Measurements from ENCODE around the gene TNC. TPM values are rescaled to one million over a fixed set of nuclear protein-coding genes. Genes with fewer than 3 reads are reported as not detected.
A peak's percentile ranks its signal among the peaks of the same experiment; 100 is the strongest.

TNC gene
- polyA plus RNA-seq, 2 donors: 5.3 to 16.3 TPM

DNA sequence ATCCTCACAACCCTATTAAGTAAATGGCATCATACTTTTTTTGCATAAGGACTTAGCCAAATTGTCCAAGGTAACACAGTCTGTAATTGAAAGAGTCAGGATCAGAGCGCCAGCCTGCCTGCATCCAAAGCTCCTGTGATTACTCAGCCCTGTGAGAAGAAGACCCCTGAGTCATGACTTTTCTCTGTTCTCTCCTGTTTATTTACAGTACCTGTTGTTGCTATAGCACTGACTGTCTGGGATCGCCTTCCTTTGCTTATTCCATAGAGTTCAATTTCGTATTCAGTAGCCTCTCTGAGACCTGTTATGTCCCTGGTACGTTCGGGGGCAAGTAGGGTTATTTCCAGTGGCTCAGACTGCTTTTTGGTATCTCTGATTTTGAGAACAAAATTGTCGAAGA is 71.8 kb downstream of the TNC start:
- Histone ChIP-seq H3K4me1 (ENCODE audit: control insufficient read depth in 2 of 2, insufficient read depth in 2 of 2, low read length in 1 of 2) (no peaks in the 10 kb centered on the region), H3K27me3 (ENCODE audit: control insufficient read depth in 1 of 2, insufficient read depth in 2 of 2, low read length in 2 of 2) (no peaks in the 10 kb centered on the region), H3K27ac (ENCODE audit: low read depth in 2 of 2, low read length in 1 of 2) (no peak overlapping the region), H3K36me3 (ENCODE audit: control insufficient read depth in 2 of 2, insufficient read depth in 2 of 2, low read length in 1 of 2) (no peaks in the 10 kb centered on the region), H3K4me3 (ENCODE audit: low read depth in 1 of 2, low read length in 2 of 2) (no peak overlapping the region), H3K9me3 (ENCODE audit: control insufficient read depth in 2 of 2, insufficient read depth in 1 of 2, low read depth in 1 of 2, low read length in 1 of 2) (no peaks in the 10 kb centered on the region)
- WGBS, 2 donors: 82 to 88% methylated on average over 6 of the region's 6 CpGs

DNA sequence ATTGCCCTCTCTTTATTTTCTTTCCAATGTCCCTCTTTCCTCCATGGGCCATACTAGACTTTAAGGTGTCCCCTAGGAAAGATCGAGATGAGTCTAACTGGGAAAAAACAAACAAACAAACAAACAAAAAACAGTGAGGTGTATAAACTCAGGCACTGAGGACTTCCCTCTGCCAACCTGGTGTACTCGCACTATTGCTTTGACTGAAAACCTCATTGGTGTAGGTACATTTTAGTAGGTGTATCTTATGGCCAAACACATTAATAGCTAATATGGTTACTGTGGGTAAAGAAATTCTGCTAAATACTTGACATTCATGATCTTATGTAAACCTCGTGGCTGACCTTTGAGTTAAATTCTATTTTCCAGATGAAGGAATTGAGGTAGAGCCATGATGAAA is 74.3 kb downstream of the TNC start:
- H3K36me3 ChIP-seq (ENCODE audit: control insufficient read depth in 2 of 2, insufficient read depth in 2 of 2, low read length in 1 of 2): peaks cover 0 to 3% of the 10 kb centered on the region in 2 donors
- no peaks in the 10 kb centered on the region for H3K4me1 ChIP-seq (ENCODE audit: control insufficient read depth in 2 of 2, insufficient read depth in 2 of 2, low read length in 1 of 2)
- no peaks in the 10 kb centered on the region for H3K9me3 ChIP-seq (ENCODE audit: control insufficient read depth in 2 of 2, insufficient read depth in 1 of 2, low read depth in 1 of 2, low read length in 1 of 2)
- H3K27me3 ChIP-seq (ENCODE audit: control insufficient read depth in 1 of 2, insufficient read depth in 2 of 2, low read length in 2 of 2): no peaks in the 10 kb centered on the region
- no peak overlapping the region for H3K27ac ChIP-seq (ENCODE audit: low read depth in 2 of 2, low read length in 1 of 2)
- WGBS, 2 donors: 82 to 83% methylated on average over 3 of the region's 3 CpGs
- no peak overlapping the region for H3K4me3 ChIP-seq (ENCODE audit: low read depth in 1 of 2, low read length in 2 of 2)

DNA sequence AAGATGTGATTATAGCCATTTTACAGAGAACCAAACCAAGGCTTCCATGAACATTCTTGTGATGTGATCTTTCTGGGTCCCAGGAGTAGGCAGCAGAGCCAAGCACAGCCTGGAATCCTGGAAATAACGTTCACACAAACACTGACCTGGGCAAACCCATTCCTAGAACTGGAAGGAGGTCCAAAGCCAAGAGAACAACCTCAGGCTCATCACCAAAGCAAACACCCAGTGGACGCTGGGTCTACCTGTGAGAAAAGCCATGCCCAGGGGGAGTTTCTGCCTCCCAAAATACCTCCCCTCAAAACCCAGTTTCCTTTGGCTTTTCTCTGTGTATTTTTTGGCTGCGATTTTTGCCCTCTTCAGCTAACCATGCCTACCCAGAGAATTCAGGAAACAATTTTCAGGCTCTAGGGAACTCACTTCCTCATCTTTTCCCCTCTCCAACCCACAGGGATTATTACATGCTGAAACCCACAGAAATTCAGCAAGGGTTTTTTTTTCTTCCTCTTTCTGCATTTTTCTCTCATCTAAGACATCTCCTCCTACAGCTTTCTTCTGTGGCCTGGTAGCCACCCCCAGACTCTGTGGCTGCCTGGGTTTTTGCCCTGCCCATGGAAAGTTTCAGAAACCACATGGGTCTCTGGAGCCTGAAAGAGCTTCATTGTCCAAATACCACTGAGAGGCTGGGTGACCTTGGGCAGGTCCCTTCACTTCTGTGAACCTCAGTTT is 75.0 kb downstream of the TNC start:
- peaks cover 0 to 6% of the 10 kb centered on the region in 2 donors for H3K36me3 ChIP-seq (ENCODE audit: control insufficient read depth in 2 of 2, insufficient read depth in 2 of 2, low read length in 1 of 2)
- no peak overlapping the region for H3K27ac ChIP-seq (ENCODE audit: low read depth in 2 of 2, low read length in 1 of 2)
- 44 to 45% methylated on average over 3 of the region's 3 CpGs for WGBS, 2 donors

DNA sequence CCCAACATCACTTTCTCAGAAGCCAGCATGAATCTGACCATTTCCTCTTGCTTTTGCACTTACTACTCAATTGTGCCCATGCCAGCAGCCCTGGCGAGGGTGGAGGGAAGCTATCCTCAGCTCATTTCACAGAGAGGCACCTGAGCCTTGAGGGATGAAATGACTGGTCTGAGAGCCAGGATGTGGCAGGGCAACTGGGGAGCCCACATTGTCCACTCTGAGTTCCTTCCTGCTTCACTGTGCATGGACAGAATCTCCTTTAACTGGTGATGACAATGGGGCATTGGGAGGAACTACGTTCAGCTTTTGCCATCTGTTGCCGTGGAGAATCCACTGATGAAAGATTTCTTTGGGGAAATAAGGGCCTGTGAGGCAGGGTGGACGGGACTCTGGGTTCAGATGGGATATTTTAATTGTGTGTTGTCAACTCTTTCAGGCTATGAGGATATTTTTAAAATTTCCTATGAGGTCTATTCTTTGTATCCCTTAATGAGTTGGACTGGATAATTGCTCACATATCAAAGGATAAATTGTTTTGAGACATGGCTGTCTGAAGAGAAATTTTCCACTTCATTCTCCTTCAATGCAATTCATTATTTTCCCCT is 78.3 kb downstream of the TNC start:
- WGBS, 2 donors: 74 to 76% methylated on average over 4 of the region's 4 CpGs
- H3K36me3 ChIP-seq (ENCODE audit: control insufficient read depth in 2 of 2, insufficient read depth in 2 of 2, low read length in 1 of 2): peaks cover 0 to 6% of the 10 kb centered on the region in 2 donors
- no peak overlapping the region for H3K4me3 ChIP-seq (ENCODE audit: low read depth in 1 of 2, low read length in 2 of 2)
- no peak overlapping the region for H3K27ac ChIP-seq (ENCODE audit: low read depth in 2 of 2, low read length in 1 of 2)
- no peaks in the 10 kb centered on the region for H3K9me3 ChIP-seq (ENCODE audit: control insufficient read depth in 2 of 2, insufficient read depth in 1 of 2, low read depth in 1 of 2, low read length in 1 of 2)
- H3K4me1 ChIP-seq (ENCODE audit: control insufficient read depth in 2 of 2, insufficient read depth in 2 of 2, low read length in 1 of 2): no peaks in the 10 kb centered on the region
- no peaks in the 10 kb centered on the region for H3K27me3 ChIP-seq (ENCODE audit: control insufficient read depth in 1 of 2, insufficient read depth in 2 of 2, low read length in 2 of 2)

More for the DNA sequence above, 75.0 kb downstream of the TNC start:
- Histone ChIP-seq H3K27me3 (ENCODE audit: control insufficient read depth in 1 of 2, insufficient read depth in 2 of 2, low read length in 2 of 2) (no peaks in the 10 kb centered on the region), H3K4me3 (ENCODE audit: low read depth in 1 of 2, low read length in 2 of 2) (no peak overlapping the region), H3K4me1 (ENCODE audit: control insufficient read depth in 2 of 2, insufficient read depth in 2 of 2, low read length in 1 of 2) (no peaks in the 10 kb centered on the region), H3K9me3 (ENCODE audit: control insufficient read depth in 2 of 2, insufficient read depth in 1 of 2, low read depth in 1 of 2, low read length in 1 of 2) (no peaks in the 10 kb centered on the region)

DNA sequence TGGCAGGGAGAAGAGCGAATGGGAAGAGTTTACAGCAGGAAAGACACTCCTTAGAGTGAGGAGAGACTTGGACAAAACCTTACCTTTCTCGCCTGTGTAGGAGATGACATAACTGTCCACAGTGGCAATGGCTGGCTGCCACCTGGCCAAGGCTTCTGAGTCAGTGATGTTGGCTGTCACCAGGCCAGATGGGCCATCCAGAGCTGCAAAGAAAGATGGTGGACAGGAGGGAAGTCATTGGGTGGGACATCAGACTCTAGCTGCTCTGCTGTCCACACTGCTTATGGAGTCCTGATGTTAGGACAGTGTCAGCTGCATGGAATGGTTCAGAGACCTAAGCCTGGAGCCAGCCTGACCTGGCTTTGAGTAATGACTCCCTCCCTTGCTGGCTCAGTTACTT is 79.8 kb downstream of the TNC start:
- WGBS, 2 donors: 78 to 82% methylated on average over 2 of the region's 2 CpGs
- H3K9me3 ChIP-seq (ENCODE audit: control insufficient read depth in 2 of 2, insufficient read depth in 1 of 2, low read depth in 1 of 2, low read length in 1 of 2): no peaks in the 10 kb centered on the region
- H3K36me3 ChIP-seq (ENCODE audit: control insufficient read depth in 2 of 2, insufficient read depth in 2 of 2, low read length in 1 of 2): peaks cover 0 to 6% of the 10 kb centered on the region in 2 donors
- no peak overlapping the region for H3K4me3 ChIP-seq (ENCODE audit: low read depth in 1 of 2, low read length in 2 of 2)
- H3K27ac ChIP-seq (ENCODE audit: low read depth in 2 of 2, low read length in 1 of 2): no peak overlapping the region
- H3K27me3 ChIP-seq (ENCODE audit: control insufficient read depth in 1 of 2, insufficient read depth in 2 of 2, low read length in 2 of 2): no peaks in the 10 kb centered on the region
- H3K4me1 ChIP-seq (ENCODE audit: control insufficient read depth in 2 of 2, insufficient read depth in 2 of 2, low read length in 1 of 2): no peaks in the 10 kb centered on the region

DNA sequence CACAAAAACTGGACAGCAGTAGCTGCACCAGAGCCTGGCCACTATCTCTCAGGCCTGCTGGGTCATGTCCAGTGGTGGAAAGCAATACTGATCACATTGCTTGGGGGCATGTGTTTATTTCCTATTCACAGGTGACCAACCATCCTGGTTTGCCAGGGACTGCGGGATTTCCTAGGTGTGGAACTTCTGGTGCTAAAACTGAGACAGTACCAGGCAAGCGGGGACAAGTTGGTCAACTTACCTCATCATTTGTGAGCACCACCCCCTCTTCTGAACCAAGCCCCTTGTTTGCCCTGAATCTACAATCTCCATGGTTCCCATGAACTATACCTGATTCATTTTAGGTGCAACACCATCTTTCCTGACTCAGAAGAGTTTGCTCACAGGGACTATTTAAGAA is 81.3 kb downstream of the TNC start:
- Histone ChIP-seq H3K4me1 (ENCODE audit: control insufficient read depth in 2 of 2, insufficient read depth in 2 of 2, low read length in 1 of 2) (no peaks in the 10 kb centered on the region), H3K9me3 (ENCODE audit: control insufficient read depth in 2 of 2, insufficient read depth in 1 of 2, low read depth in 1 of 2, low read length in 1 of 2) (no peaks in the 10 kb centered on the region), H3K27me3 (ENCODE audit: control insufficient read depth in 1 of 2, insufficient read depth in 2 of 2, low read length in 2 of 2) (no peaks in the 10 kb centered on the region), H3K4me3 (ENCODE audit: low read depth in 1 of 2, low read length in 2 of 2) (no peak overlapping the region), H3K27ac (ENCODE audit: low read depth in 2 of 2, low read length in 1 of 2) (peak overlapping the region in 1 of 2 donors; percentile 56), H3K36me3 (ENCODE audit: control insufficient read depth in 2 of 2, insufficient read depth in 2 of 2, low read length in 1 of 2) (peaks cover 0 to 6% of the 10 kb centered on the region in 2 donors)
- 67 to 80% methylated on average over 2 of the region's 2 CpGs for WGBS, 2 donors

DNA sequence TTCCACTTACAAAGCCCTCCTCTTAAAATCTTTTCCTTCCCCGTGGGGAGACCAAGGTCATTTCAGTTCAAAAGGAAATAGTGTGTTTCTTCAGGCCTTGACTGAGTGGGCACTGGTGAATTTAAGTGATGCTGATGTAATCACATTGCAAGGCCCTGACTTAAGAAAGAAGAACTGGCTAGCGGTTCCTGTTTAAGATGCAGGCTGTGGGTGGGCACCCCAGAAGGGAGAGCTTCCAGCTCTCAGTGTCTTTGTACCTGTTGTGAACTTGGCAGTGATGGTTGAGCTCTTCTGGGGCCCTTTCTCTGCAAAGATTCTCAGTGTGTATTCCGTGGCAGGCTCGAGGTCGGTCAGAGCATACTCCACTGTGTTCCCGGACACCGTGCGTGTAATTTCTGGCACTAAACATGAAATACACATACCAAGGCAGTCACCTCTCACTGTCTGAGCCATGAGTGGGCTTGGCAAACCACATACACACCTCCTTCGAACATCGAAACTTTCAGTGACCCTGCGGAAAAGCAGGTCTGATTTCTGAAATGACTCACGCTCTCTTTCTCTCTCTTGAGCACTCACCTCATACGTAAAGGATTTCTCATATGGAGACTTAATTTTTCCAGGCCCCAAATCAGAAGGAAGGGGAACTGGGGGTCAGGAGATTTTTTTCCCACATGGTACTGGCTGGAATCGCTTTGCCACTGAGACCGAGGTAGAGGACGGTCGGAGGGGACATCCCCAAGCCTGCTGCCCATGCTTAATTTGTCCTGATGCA is 81.9 kb downstream of the TNC start:
- H3K9me3 ChIP-seq (ENCODE audit: control insufficient read depth in 2 of 2, insufficient read depth in 1 of 2, low read depth in 1 of 2, low read length in 1 of 2): no peaks in the 10 kb centered on the region
- WGBS, 2 donors: 65 to 72% methylated on average over 17 of the region's 17 CpGs

DNA sequence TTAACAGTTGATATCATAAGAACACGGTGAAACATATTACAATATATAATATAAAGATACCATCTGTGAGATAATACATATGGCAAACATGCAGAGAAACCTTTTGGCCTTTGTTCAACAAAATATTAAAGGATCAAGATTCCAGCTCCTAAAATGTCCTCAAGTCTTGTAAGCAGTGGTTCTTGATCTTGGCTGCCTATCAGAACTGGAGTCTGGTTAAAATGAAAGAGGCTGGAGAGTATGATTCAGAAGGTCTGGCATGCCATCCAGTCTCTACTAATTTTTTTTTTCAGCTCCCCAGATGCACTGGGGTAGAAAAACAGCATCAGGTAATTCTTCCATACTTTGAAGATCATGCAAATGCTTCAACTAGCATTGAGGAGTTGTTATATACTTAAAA is 83.2 kb downstream of the TNC start:
- 44 to 56% methylated on average over 1 of the region's 1 CpG for WGBS, 2 donors
- H3K27ac ChIP-seq (ENCODE audit: low read depth in 2 of 2, low read length in 1 of 2): no peak overlapping the region

More for the DNA sequence above, 81.9 kb downstream of the TNC start:
- H3K27ac ChIP-seq (ENCODE audit: low read depth in 2 of 2, low read length in 1 of 2): peak overlapping the region in 1 of 2 donors; percentile 56
- H3K4me1 ChIP-seq (ENCODE audit: control insufficient read depth in 2 of 2, insufficient read depth in 2 of 2, low read length in 1 of 2): no peaks in the 10 kb centered on the region
- H3K36me3 ChIP-seq (ENCODE audit: control insufficient read depth in 2 of 2, insufficient read depth in 2 of 2, low read length in 1 of 2): peaks cover 0 to 6% of the 10 kb centered on the region in 2 donors
- no peak overlapping the region for H3K4me3 ChIP-seq (ENCODE audit: low read depth in 1 of 2, low read length in 2 of 2)
- no peaks in the 10 kb centered on the region for H3K27me3 ChIP-seq (ENCODE audit: control insufficient read depth in 1 of 2, insufficient read depth in 2 of 2, low read length in 2 of 2)

DNA sequence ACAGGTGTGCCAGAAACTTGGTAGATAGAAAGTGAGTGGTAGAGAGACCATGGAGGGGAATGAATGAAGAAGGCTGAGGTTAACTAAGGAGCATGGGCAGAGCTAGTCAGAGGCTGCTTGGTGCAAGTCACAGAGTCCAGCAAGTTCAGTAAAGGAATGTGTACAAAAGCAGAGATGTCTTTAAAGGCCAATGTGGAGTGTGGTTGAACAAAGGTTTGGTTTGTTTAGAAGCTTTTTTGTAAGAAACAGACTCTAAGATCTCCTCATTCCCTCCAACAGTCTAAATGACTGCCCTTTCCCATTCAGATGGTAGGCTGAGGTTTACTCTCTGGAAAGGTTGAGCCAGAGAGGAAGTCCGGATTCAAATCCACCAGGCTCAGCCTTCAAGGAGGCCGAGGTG is 84.2 kb downstream of the TNC start:
- Histone ChIP-seq H3K4me1 (ENCODE audit: control insufficient read depth in 2 of 2, insufficient read depth in 2 of 2, low read length in 1 of 2) (no peaks in the 10 kb centered on the region), H3K27ac (ENCODE audit: low read depth in 2 of 2, low read length in 1 of 2) (no peak overlapping the region), H3K9me3 (ENCODE audit: control insufficient read depth in 2 of 2, insufficient read depth in 1 of 2, low read depth in 1 of 2, low read length in 1 of 2) (no peaks in the 10 kb centered on the region), H3K36me3 (ENCODE audit: control insufficient read depth in 2 of 2, insufficient read depth in 2 of 2, low read length in 1 of 2) (peaks cover 0 to 2% of the 10 kb centered on the region in 2 donors), H3K4me3 (ENCODE audit: low read depth in 1 of 2, low read length in 2 of 2) (no peak overlapping the region), H3K27me3 (ENCODE audit: control insufficient read depth in 1 of 2, insufficient read depth in 2 of 2, low read length in 2 of 2) (no peaks in the 10 kb centered on the region)
- 97 to 98% methylated on average over 2 of the region's 2 CpGs for WGBS, 2 donors

More for the DNA sequence above, 83.2 kb downstream of the TNC start:
- H3K4me1 ChIP-seq (ENCODE audit: control insufficient read depth in 2 of 2, insufficient read depth in 2 of 2, low read length in 1 of 2): no peaks in the 10 kb centered on the region
- H3K9me3 ChIP-seq (ENCODE audit: control insufficient read depth in 2 of 2, insufficient read depth in 1 of 2, low read depth in 1 of 2, low read length in 1 of 2): no peaks in the 10 kb centered on the region
- peaks cover 0 to 2% of the 10 kb centered on the region in 2 donors for H3K36me3 ChIP-seq (ENCODE audit: control insufficient read depth in 2 of 2, insufficient read depth in 2 of 2, low read length in 1 of 2)
- H3K27me3 ChIP-seq (ENCODE audit: control insufficient read depth in 1 of 2, insufficient read depth in 2 of 2, low read length in 2 of 2): no peaks in the 10 kb centered on the region
- no peak overlapping the region for H3K4me3 ChIP-seq (ENCODE audit: low read depth in 1 of 2, low read length in 2 of 2)

All from esophagus (tissue), 2 donors.